Neural progenitor cell (in vitro differentiated cells): ENCODE measurements around the gene NPC2.
"Not testable (repeated sequence)": the region's sequence is repeated elsewhere in the genome, so short reads cannot be mapped to it uniquely, and the experiment has no call there.

Experiments used
- CTCF ChIP-seq: fragments of 200-600 bp; sonication (generic); IDR thresholded peaks from 2 replicates; pipeline ENCODE4 v1.5.1; 2017; ENCODE audit warnings: antibody characterized with exemption, mild to moderate bottlenecking
- EZH2 ChIP-seq: fragments of 200-600 bp; sonication (generic); IDR thresholded peaks from 2 replicates; pipeline ENCODE4 v1.6.1; 2017; ENCODE audit warnings: antibody characterized with exemption, mild to moderate bottlenecking, moderate library complexity

GRCh38 chr14:74536336-74536735 is 43.2 kb upstream of the NPC2 start:
- TF ChIP-seq EZH2, CTCF: not testable (repeated sequence)
